NCI-H1417 (cell line): Measurements from ENCODE around the gene MPO.
A peak's percentile ranks its signal among the peaks of the same experiment; 100 is the strongest.

Source experiments
- DNase-seq, 3 experiments: peaks; one replicate each; lab custom pipeline; 2025; lab: John Stamatoyannopoulos, UW

Gene MPO

GRCh38 chr17:58319173-58320162 lies 38.7 kb upstream of the MPO start:
- DNase-seq, result no peak

GRCh38 chr17:58318627-58319172 lies 38.0 kb upstream of the MPO start:
- no peak for DNase-seq

GRCh38 chr17:58318065-58318481 lies 37.3 kb upstream of the MPO start:
- no peak for DNase-seq

- peak in 2 of 3 experiments; percentile 26 to 31 for DNase-seq
These were observed 36.8 kb upstream of the MPO start for GRCh38 chr17:58317421-58318064.

GRCh38 chr17:58316260-58316960 lies 35.7 kb upstream of the MPO start:
- no peak for DNase-seq

GRCh38 chr17:58315750-58316149 lies 35.0 kb upstream of the MPO start:
- DNase-seq, result no peak

- DNase-seq, result no peak
These were observed 34.6 kb upstream of the MPO start for GRCh38 chr17:58315281-58315711.

- no peak for DNase-seq
These were observed 33.9 kb upstream of the MPO start for GRCh38 chr17:58314706-58315015.

GRCh38 chr17:58313815-58314705 lies 33.3 kb upstream of the MPO start:
- peak in 2 of 3 experiments; percentile 37 to 57 for DNase-seq

- DNase-seq, result peak in 1 of 3 experiments; percentile 3
These were observed 32.1 kb upstream of the MPO start for GRCh38 chr17:58312829-58313228.

GRCh38 chr17:58312021-58312630 lies 31.4 kb upstream of the MPO start:
- DNase-seq, result no peak

GRCh38 chr17:58311429-58311894 lies 30.7 kb upstream of the MPO start:
- no peak for DNase-seq

GRCh38 chr17:58310511-58311428 lies 30.0 kb upstream of the MPO start:
- DNase-seq, result no peak

- no peak for DNase-seq
These were observed 29.2 kb upstream of the MPO start for GRCh38 chr17:58309918-58310259.

GRCh38 chr17:58308985-58309917 lies 28.5 kb upstream of the MPO start:
- no peak for DNase-seq

GRCh38 chr17:58308173-58308984 lies 27.6 kb upstream of the MPO start:
- DNase-seq, result no peak

GRCh38 chr17:58307468-58308172 lies 26.9 kb upstream of the MPO start:
- no peak for DNase-seq
